ENCODE data around the gene ZNF611. TPM values are rescaled to one million over a fixed set of nuclear protein-coding genes. Genes with fewer than 3 reads are reported as not detected.

ZNF611 gene
- total RNA-seq, 2 experiments from 2014 or later: 10.6 to 23.8 TPM

- no peaks in the 10 kb centered on the region for H4K20me1 ChIP-seq (ENCODE audit: insufficient read depth, low read length)
- no peak overlapping the region for H3K4me3 ChIP-seq (ENCODE audit: low read depth, low read length, poor library complexity, severe bottlenecking)
- H3K79me2 ChIP-seq (ENCODE audit: insufficient read depth, low read depth, low read length): peaks cover 35% of the 10 kb centered on the region
- H3K4me2 ChIP-seq (ENCODE audit: low read length): no peak overlapping the region
- ChIA-PET POLR2A (no interaction called here), CTCF (ENCODE audit: unreplicated experiment) (no interaction called here)
- no peak overlapping the region for H3K27ac ChIP-seq (ENCODE audit: low read depth, low read length, poor library complexity, severe bottlenecking)
- H3K36me3 ChIP-seq (ENCODE audit: insufficient read depth, low read length): peaks cover 75% of the 10 kb centered on the region
- H3K9me3 ChIP-seq (ENCODE audit: low read length): peaks cover 13% of the 10 kb centered on the region; the same call in 1 of the 2 replicates
- no peak for DNase-seq (ENCODE audit: low spot score)
- H2AFZ ChIP-seq (ENCODE audit: low read length): no peak overlapping the region
- no peaks in the 10 kb centered on the region for H3K9me2 ChIP-seq (ENCODE audit: insufficient read depth, low read length)
- intact Hi-C loops (cut with micrococcal nuclease; ENCODE audit: unreplicated experiment): no loop called here
- no peak for TF ChIP-seq EZH2phosphoT487 (IDR thresholded peaks at IDR 0.05; ENCODE audit: borderline replicate concordance, low read depth, low read length)
- no peak for TF ChIP-seq CTCF (conservative IDR thresholded peaks at IDR 0.05; ENCODE audit: low read length)
- no peaks in the 10 kb centered on the region for H3K4me1 ChIP-seq (ENCODE audit: insufficient read depth, low read length, poor library complexity, severe bottlenecking)
- no TSS peak for BruUV-seq (replicated peaks)
These were observed 65.3 kb downstream of the ZNF611 start for GRCh38 chr19:52669586-52669985.

- Histone ChIP-seq H4K20me1 (ENCODE audit: insufficient read depth, low read length) (no peaks in the 10 kb centered on the region), H3K36me3 (ENCODE audit: insufficient read depth, low read length) (peaks cover 59% of the 10 kb centered on the region), H3K4me3 (ENCODE audit: low read depth, low read length, poor library complexity, severe bottlenecking) (no peak overlapping the region), H3K9me3 (ENCODE audit: low read length) (0 out of 2 replicates have a peak, but pooled peaks cover 7% of the 10 kb centered on the region), H3K4me1 (ENCODE audit: insufficient read depth, low read length, poor library complexity, severe bottlenecking) (no peaks in the 10 kb centered on the region), H3K79me2 (ENCODE audit: insufficient read depth, low read depth, low read length) (peaks cover 19% of the 10 kb centered on the region; the same call in 1 of the 2 replicates), H3K9me2 (ENCODE audit: insufficient read depth, low read length) (no peaks in the 10 kb centered on the region), H3K27ac (ENCODE audit: low read depth, low read length, poor library complexity, severe bottlenecking) (no peak overlapping the region), H2AFZ (ENCODE audit: low read length) (no peak overlapping the region), H3K4me2 (ENCODE audit: low read length) (no peak overlapping the region)
- ChIA-PET CTCF (ENCODE audit: unreplicated experiment) (no interaction called here), POLR2A (no interaction called here)
- BruUV-seq (replicated peaks): no TSS peak
- no peak for TF ChIP-seq EZH2phosphoT487 (IDR thresholded peaks at IDR 0.05; ENCODE audit: borderline replicate concordance, low read depth, low read length)
- no peak for TF ChIP-seq CTCF (conservative IDR thresholded peaks at IDR 0.05; ENCODE audit: low read length)
- intact Hi-C loops (cut with micrococcal nuclease; ENCODE audit: unreplicated experiment): no loop called here
- DNase-seq (ENCODE audit: low spot score): no peak
These were observed 66.9 kb downstream of the ZNF611 start for GRCh38 chr19:52667972-52668371.

GRCh38 chr19:52666506-52666905, 68.3 kb downstream of the ZNF611 start:
- no peak overlapping the region for H2AFZ ChIP-seq (ENCODE audit: low read length)
- ChIA-PET CTCF (ENCODE audit: unreplicated experiment) (no interaction called here), POLR2A (interaction anchor here (0.6 kb wide), 1 partner anchor 213 kb away, joined by 4 read pairs; no protein-coding TSS in a partner anchor)
- no peaks in the 10 kb centered on the region for H4K20me1 ChIP-seq (ENCODE audit: insufficient read depth, low read length)
- H3K9me3 ChIP-seq (ENCODE audit: low read length): 0 out of 2 replicates have a peak, but pooled peaks cover 2% of the 10 kb centered on the region
- H3K36me3 ChIP-seq (ENCODE audit: insufficient read depth, low read length): peaks cover 55% of the 10 kb centered on the region
- no peak overlapping the region for H3K27ac ChIP-seq (ENCODE audit: low read depth, low read length, poor library complexity, severe bottlenecking)
- BruUV-seq (replicated peaks): no TSS peak
- no peaks in the 10 kb centered on the region for H3K4me1 ChIP-seq (ENCODE audit: insufficient read depth, low read length, poor library complexity, severe bottlenecking)
- H3K4me2 ChIP-seq (ENCODE audit: low read length): no peak overlapping the region
- DNase-seq (ENCODE audit: low spot score): no peak
- no peak for TF ChIP-seq EZH2phosphoT487 (IDR thresholded peaks at IDR 0.05; ENCODE audit: borderline replicate concordance, low read depth, low read length)
- TF ChIP-seq CTCF (conservative IDR thresholded peaks at IDR 0.05; ENCODE audit: low read length): no peak
- H3K9me2 ChIP-seq (ENCODE audit: insufficient read depth, low read length): no peaks in the 10 kb centered on the region
- H3K79me2 ChIP-seq (ENCODE audit: insufficient read depth, low read depth, low read length): peaks cover 6% of the 10 kb centered on the region; the same call in 1 of the 2 replicates
- intact Hi-C loops (cut with micrococcal nuclease; ENCODE audit: unreplicated experiment): no loop called here
- no peak overlapping the region for H3K4me3 ChIP-seq (ENCODE audit: low read depth, low read length, poor library complexity, severe bottlenecking)
